GM12878 (cell line): Measurements from ENCODE around the gene SLC43A1. TPM values are rescaled to one million over a fixed set of nuclear protein-coding genes. Genes with fewer than 3 reads are reported as not detected.

Experiments used
- ATAC-seq: fragments of 200-7000 bp; cut with Tn5 transposase; 3 replicates; pipeline ENCODE4 v1.9.1; 2020; ENCODE audit warnings: mild to moderate bottlenecking, moderate library complexity
- BruUV-seq: library from RNA; stranded (reverse); fragments of 400-500 nt; replicated peaks from 2 replicates; lab custom pipeline; 2021; lab: Mats Ljungman, UMichigan
- CTCF ChIA-PET: fragments of 300-600 bp; sonication (Branson Sonifier 250); formaldehyde crosslinking; extraction: SDS; loops from one replicate; lab custom pipeline; 2021; ENCODE audit warnings: inconsistent platforms; lab: Yijun Ruan, JAX
- POLR2A ChIA-PET: fragments of 350-600 bp; formaldehyde crosslinking; extraction: SDS; loops from one replicate; lab custom pipeline; 2021; ENCODE audit warnings: inconsistent platforms; lab: Charles Lee
- RAD21 ChIA-PET: fragments of 300-600 bp; sonication (Branson Sonifier 250); formaldehyde crosslinking; loops from one replicate; lab custom pipeline; 2023; ENCODE audit warnings: antibody characterized with exemption; ENCODE audit not compliant: unreplicated experiment; lab: Charles Lee
- SMC1A ChIA-PET: fragments of 300-600 bp; sonication (Branson Sonifier 250); formaldehyde crosslinking; loops from one replicate; lab custom pipeline; 2023; ENCODE audit not compliant: unreplicated experiment, uncharacterized antibody; lab: Charles Lee
- DNase-seq: peaks from one replicate; pipeline ENCODE4 v3.0.0-alpha.2; 2011; ENCODE audit warnings: low read depth, low spot score
- FAIRE-seq: peaks from 3 replicates; lab custom pipeline; 2011; peaks lifted over from hg19 to GRCh38; lab: Jason Lieb, UNC
- H2AFZ ChIP-seq: 2 replicates; pipeline ENCODE4 v1.6.0; 2011; ENCODE audit warnings: low read depth, low read length, control low read depth; ENCODE audit not compliant: control insufficient read depth
- H3K27ac ChIP-seq: 2 replicates; pipeline ENCODE4 v1.5.1; 2011; ENCODE audit warnings: control low read depth; ENCODE audit not compliant: control insufficient read depth, insufficient read depth
- H3K27me3 ChIP-seq, 2 experiments: replicated peaks in 1 of 2; 2 replicates each; pipeline versions ENCODE4 v1.6.0 to v1.6.1; 2011; ENCODE audit warnings: low read length in 1 of 2; ENCODE audit not compliant: control insufficient read depth in 2 of 2, insufficient read depth in 2 of 2
- H3K36me3 ChIP-seq, 2 experiments: 2 replicates each; pipeline ENCODE4 v1.5.1; 2011; ENCODE audit warnings: low read length in 1 of 2; ENCODE audit not compliant: control insufficient read depth in 2 of 2, insufficient read depth in 2 of 2
- H3K4me1 ChIP-seq: 2 replicates; pipeline ENCODE4 v1.6.1; 2011; ENCODE audit warnings: mild to moderate bottlenecking, low read length, moderate library complexity, mixed read lengths; ENCODE audit not compliant: control insufficient read depth, insufficient read depth
- H3K4me2 ChIP-seq: 2 replicates; pipeline ENCODE4 v1.6.0; 2011; ENCODE audit warnings: control low read depth; ENCODE audit not compliant: control insufficient read depth, insufficient read depth
- H3K4me3 ChIP-seq: fragments of 200-600 bp; sonication (generic); 2 replicates; pipeline ENCODE4 v1.5.1; 2016
- H3K79me2 ChIP-seq: 2 replicates; pipeline ENCODE4 v1.6.0; 2011; ENCODE audit warnings: low read length; ENCODE audit not compliant: control insufficient read depth, insufficient read depth
- H3K9ac ChIP-seq: 2 replicates; pipeline ENCODE4 v1.8.0; 2011; ENCODE audit warnings: low read length, control low read depth, mixed read lengths; ENCODE audit not compliant: control insufficient read depth, insufficient read depth
- H3K9me3 ChIP-seq: replicated peaks from 3 replicates; pipeline ENCODE4 v1.5.1; 2011; ENCODE audit warnings: mild to moderate bottlenecking, low read length; ENCODE audit not compliant: control insufficient read depth, insufficient read depth
- H4K20me1 ChIP-seq: 2 replicates; pipeline ENCODE4 v1.6.0; 2011; ENCODE audit not compliant: control insufficient read depth, insufficient read depth
- BHLHE40 ChIP-seq, 2 experiments: fragments of 450-650 bp in 1 of 2; IDR thresholded peaks; 2 replicates each; pipeline ENCODE4 v1.6.1; 2011 to 2017; ENCODE audit warnings: low read depth in 2 of 2, borderline replicate concordance in 1 of 2, improper control_type of control experiment in 1 of 2, low read length in 1 of 2, mild to moderate bottlenecking in 1 of 2
- BRCA1 ChIP-seq: IDR thresholded peaks from 2 replicates; pipeline ENCODE4 v1.6.1; 2011; ENCODE audit warnings: low read depth, low read length, improper control_type of control experiment
- CHD2 ChIP-seq: IDR thresholded peaks from 2 replicates; pipeline ENCODE4 v1.6.1; 2011; ENCODE audit warnings: low read depth, low read length, improper control_type of control experiment, borderline replicate concordance
- E2F8 ChIP-seq: fragments of 450-650 bp; IDR thresholded peaks from 2 replicates; pipeline ENCODE4 v1.6.1; 2018; ENCODE audit warnings: mild to moderate bottlenecking, low read depth, moderate library complexity; ENCODE audit not compliant: partially characterized antibody
- HDAC2 ChIP-seq: fragments of 200-600 bp; sonication (generic); IDR thresholded peaks from 2 replicates; pipeline ENCODE4 v1.6.1; 2017
- IRF4 ChIP-seq: IDR thresholded peaks from 2 replicates; pipeline ENCODE4 v1.6.1; 2011; ENCODE audit warnings: low read depth, low read length
- JUNB ChIP-seq: IDR thresholded peaks from 2 replicates; pipeline ENCODE4 v1.6.1; 2016; ENCODE audit warnings: antibody characterized with exemption, mild to moderate bottlenecking
- JUND ChIP-seq: IDR thresholded peaks from 2 replicates; pipeline ENCODE4 v1.6.1; 2012; ENCODE audit warnings: low read depth, mild to moderate bottlenecking, low read length, improper control_type of control experiment, moderate library complexity
- MEF2B ChIP-seq: fragments of 450-650 bp; IDR thresholded peaks from 2 replicates; pipeline ENCODE4 v1.6.1; 2018; ENCODE audit warnings: mild to moderate bottlenecking, moderate library complexity; ENCODE audit not compliant: partially characterized antibody, poor library complexity, severe bottlenecking
- MXI1 ChIP-seq: fragments of 150-350 bp; IDR thresholded peaks from 2 replicates; pipeline ENCODE4 v1.6.1; 2011; ENCODE audit warnings: low read depth, mild to moderate bottlenecking, inconsistent platforms, low read length, improper control_type of control experiment
- NR2C1 ChIP-seq: fragments of 450-650 bp; IDR thresholded peaks from 2 replicates; pipeline ENCODE4 v1.6.1; 2017; ENCODE audit warnings: antibody characterized with exemption, mild to moderate bottlenecking, moderate library complexity
- NR2C2 ChIP-seq: IDR thresholded peaks from 2 replicates; pipeline ENCODE4 v1.6.1; 2011; ENCODE audit warnings: borderline replicate concordance, low read depth; ENCODE audit not compliant: control insufficient read depth, insufficient read length
- PKNOX1 ChIP-seq: fragments of 450-650 bp; IDR thresholded peaks from 2 replicates; pipeline ENCODE4 v1.6.1; 2016; ENCODE audit warnings: mild to moderate bottlenecking
- RCOR1 ChIP-seq: conservative IDR thresholded peaks from 2 replicates; pipeline ENCODE4 v1.6.1; 2012; ENCODE audit warnings: low read depth, low read length, improper control_type of control experiment
- TCF12 ChIP-seq: IDR thresholded peaks from 2 replicates; pipeline ENCODE4 v1.6.1; 2011; ENCODE audit warnings: low read depth, mild to moderate bottlenecking, low read length
- TCF3 ChIP-seq: IDR thresholded peaks from 2 replicates; pipeline ENCODE4 v1.6.1; 2012; ENCODE audit warnings: low read depth, mild to moderate bottlenecking, low read length, borderline replicate concordance; ENCODE audit not compliant: insufficient read depth
- USF2 ChIP-seq: IDR thresholded peaks from 2 replicates; pipeline ENCODE4 v1.6.1; 2011; ENCODE audit warnings: low read depth, low read length, improper control_type of control experiment, borderline replicate concordance
- WGBS: methylation state at CpG from one replicate; pipeline ENCODE4 v1.1.6; 2016; ENCODE audit warnings: low lambda C conversion rate; ENCODE audit not compliant: insufficient replicate concordance, insufficient coverage; ENCODE audit errors: missing lambda C conversion rate; 5-methylcytosine and 5-hydroxymethylcytosine counted together
- in situ Hi-C: fragments of 300-500 bp; cut with MboI; formaldehyde crosslinking; loops from 9 replicates; pipeline ENCODE4 v1.14.3; 2018; ENCODE audit warnings: mixed read lengths
- intact Hi-C: fragments of 100-400 bp; cut with micrococcal nuclease; formaldehyde crosslinking; loops from one replicate; pipeline ENCODE4 v1.14.2; 2022; ENCODE audit not compliant: unreplicated experiment
- polyA plus RNA-seq, 11 experiments: library from polyadenylated mRNA; depleted of rRNA in 4 of 11; unstranded in 6 of 11; stranded (reverse) in 5 of 11; fragments of >200 nt; fragmentation: Nextera tagmentation in 4 of 11; fragmentation: Illumina TruSeq in 1 of 11; extraction: Ambion mirVana in 4 of 11; extraction: Trizol in 1 of 11; gene quantifications; 1 replicate in 1 of 11; 2 replicates in 10 of 11; pipeline versions ENCODE4 v1.2.1 to v1.2.3, GENCODE V29; 2011 to 2016; ENCODE audit warnings: inconsistent platforms in 2 of 11, missing spikeins in 2 of 11, low read depth in 1 of 11
- total RNA-seq, 4 experiments: library from RNA; depleted of rRNA in 3 of 4; stranded (reverse); fragments of >200 nt in 3 of 4; fragmentation: Illumina TruSeq in 1 of 4; extraction: Trizol in 1 of 4; gene quantifications; 2 replicates each; pipeline versions ENCODE4 v1.2.1 to v1.2.3, GENCODE V29; 2013 to 2021

The SLC43A1 gene
- total and polyA plus RNA-seq, 10 of the 15 experiments (the other 5 are each of a cell fraction or from before 2014, with no cell fraction given): 1.0 to 17.8 (median 12.6) TPM

- TF ChIP-seq PKNOX1 (peak; percentile 51; the same call in 1 of the 2 replicates), CHD2 (peak; percentile 15; the same call in 1 of the 2 replicates), BRCA1 (no peak), BHLHE40 (IDR thresholded peaks at IDR 0.05; ENCODE audit: borderline replicate concordance in 1 of 2, low read depth in 2 of 2, low read length in 1 of 2) (peak in 1 of 2 experiments; percentile 49; a peak in 2 of 4 replicates), MEF2B (peak; percentile 86)
These were observed 32.4 kb upstream of the SLC43A1 start (continued) for GRCh38 chr11:57547854-57548377.

GRCh38 chr11:57546869-57547475 lies 31.5 kb upstream of the SLC43A1 start:
- Histone ChIP-seq H3K9me3 (no peaks in the 10 kb centered on the region), H4K20me1 (no peaks in the 10 kb centered on the region), H3K27me3 (no peaks in the 10 kb centered on the region), H3K27ac (peak overlapping the region; percentile 48), H3K4me3 (no peak overlapping the region), H2AFZ (no peak overlapping the region), H3K4me2 (0 out of 2 replicates have a peak overlapping the region, but pooled peaks have one; percentile 3), H3K36me3 (peaks cover 13 to 14% of the 10 kb centered on the region in 2 experiments), H3K9ac (no peak overlapping the region), H3K79me2 (no peaks in the 10 kb centered on the region), H3K4me1 (peaks cover 15% of the 10 kb centered on the region)
- 45% methylated on average over 5 of the region's 5 CpGs for WGBS
- ChIA-PET RAD21 (interaction anchor here (0.7 to 2.2 kb wide), 6 partner anchors 18 to 254 kb away, joined by 3 to 9 read pairs (median 4); partner anchors contain the start of gene UBE2L6), SMC1A (interaction anchor here (1.1 to 2.3 kb wide), 6 partner anchors 15 to 201 kb away, joined by 3 to 9 read pairs (median 4); partner anchors contain the start of gene UBE2L6), POLR2A (interaction anchor here (0.6 to 1.2 kb wide), 3 partner anchors 16 to 96 kb away, joined by 3 to 6 read pairs (median 3); partner anchors contain the start of gene TIMM10), CTCF (interaction anchor here (0.8 to 3.1 kb wide), 12 partner anchors 9 to 98 kb away, joined by 3 to 19 read pairs (median 8); partner anchors contain the start of genes SMTNL1 and UBE2L6)
- ATAC-seq (peak; percentile 82), FAIRE-seq (peak; percentile 66), DNase-seq (no peak)
- in situ Hi-C loops (no loop called here), intact Hi-C loops (no loop called here)
- no TSS peak for BruUV-seq
- 0 out of 2 replicates have a peak, but pooled peaks have one; percentile 62 for TF ChIP-seq TCF3
- TF ChIP-seq E2F8: no peak
- no peak for TF ChIP-seq NR2C1
- peak; percentile 91 for TF ChIP-seq IRF4
- peak; percentile 82 for TF ChIP-seq JUNB
- peak; percentile 53; the same call in 1 of the 2 replicates for TF ChIP-seq JUND
- no peak for TF ChIP-seq HDAC2
- TF ChIP-seq RCOR1: no peak
- TF ChIP-seq NR2C2: no peak
- TF ChIP-seq USF2: no peak
- no peak for TF ChIP-seq MXI1
- peak; percentile 94 for TF ChIP-seq TCF12
